ENCODE results near the gene RNF41.
A peak's percentile ranks its signal among the peaks of the same experiment; 100 is the strongest.
"Not testable (repeated sequence)": the region's sequence is repeated elsewhere in the genome, so short reads cannot be mapped to it uniquely, and the experiment has no call there.

The RNF41 gene

GRCh38 chr12:56221757-56222530 is at the start of gene RNF41:
RNF41 (minus strand) TSS chr12:56221922; CDS start chr12:56214047, 7,875 bp downstream.
- no peak for TF ChIP-seq CTCF (IDR thresholded peaks at IDR 0.05; ENCODE audit: control insufficient read depth, insufficient read depth, low read depth, low read length, missing control alignments)
- DNase-seq (ENCODE audit: low read depth) = peak; percentile 92
- peak within 1 kb of the TSS; percentile 95 for H3K4me3 ChIP-seq (ENCODE audit: control insufficient read depth, low read depth, low read length)

- no peak for DNase-seq (ENCODE audit: low read depth)
These were observed 49.3 kb upstream of the RNF41 start for GRCh38 chr12:56271031-56271430.

GRCh38 chr12:56267443-56268071 is 45.8 kb upstream of the RNF41 start:
- H3K4me3 ChIP-seq (ENCODE audit: control insufficient read depth, low read depth, low read length) = peak overlapping the region; percentile 74
- no peak for TF ChIP-seq CTCF (IDR thresholded peaks at IDR 0.05; ENCODE audit: control insufficient read depth, insufficient read depth, low read depth, low read length, missing control alignments)
- DNase-seq (ENCODE audit: low read depth) = no peak

More at GRCh38 chr12:56271031-56271430, 49.3 kb upstream of the RNF41 start:
- no peak overlapping the region for H3K4me3 ChIP-seq (ENCODE audit: control insufficient read depth, low read depth, low read length)
- TF ChIP-seq CTCF (IDR thresholded peaks at IDR 0.05; ENCODE audit: control insufficient read depth, insufficient read depth, low read depth, low read length, missing control alignments) = peak; percentile 58

- H3K4me3 ChIP-seq (ENCODE audit: control insufficient read depth, low read depth, low read length) = peak within 1 kb of the TSS; percentile 74
- DNase-seq (ENCODE audit: low read depth) = peak; percentile 39
- peak; percentile 79 for TF ChIP-seq CTCF (IDR thresholded peaks at IDR 0.05; ENCODE audit: control insufficient read depth, insufficient read depth, low read depth, low read length, missing control alignments)
These were observed 45.1 kb upstream of the RNF41 start, which contains the start of gene COQ10A for GRCh38 chr12:56266693-56267442. COQ10A (plus strand) TSS chr12:56266942; CDS start chr12:56267119, 177 bp downstream.

GRCh38 chr12:56266068-56266692 is 44.5 kb upstream of the RNF41 start:
- peak overlapping the region; percentile 74 for H3K4me3 ChIP-seq (ENCODE audit: control insufficient read depth, low read depth, low read length)
- DNase-seq (ENCODE audit: low read depth) = not testable (repeated sequence)

GRCh38 chr12:56262955-56263354 is 41.2 kb upstream of the RNF41 start:
- not testable (repeated sequence) for H3K4me3 ChIP-seq (ENCODE audit: control insufficient read depth, low read depth, low read length); DNase-seq (ENCODE audit: low read depth)

- DNase-seq (ENCODE audit: low read depth) = peak; percentile 55
- no peak for TF ChIP-seq CTCF (IDR thresholded peaks at IDR 0.05; ENCODE audit: control insufficient read depth, insufficient read depth, low read depth, low read length, missing control alignments)
- no peak overlapping the region for H3K4me3 ChIP-seq (ENCODE audit: control insufficient read depth, low read depth, low read length)
These were observed 39.9 kb upstream of the RNF41 start for GRCh38 chr12:56261503-56262232.
